Hepatocyte (in vitro differentiated cells): ENCODE measurements around the gene OTOP2. TPM values are rescaled to one million over a fixed set of nuclear protein-coding genes. Genes with fewer than 3 reads are reported as not detected.
A peak's percentile ranks its signal among the peaks of the same experiment; 100 is the strongest.

ENCODE experiments used
- DNase-seq: peaks from one replicate; pipeline ENCODE4 v3.0.0-alpha.2; 2016; ENCODE audit warnings: low spot score
- H2AFZ ChIP-seq: fragments of 200-600 bp; sonication (generic); 2 replicates; pipeline ENCODE4 v1.6.0; 2016; ENCODE audit warnings: antibody characterized with exemption, mild to moderate bottlenecking
- H3K27ac ChIP-seq: fragments of 200-600 bp; sonication (generic); 2 replicates; pipeline ENCODE4 v1.5.1; 2016; ENCODE audit warnings: mild to moderate bottlenecking
- H3K27me3 ChIP-seq: fragments of 200-600 bp; sonication (generic); 2 replicates; pipeline ENCODE4 v1.6.1; 2016
- H3K36me3 ChIP-seq: fragments of 200-600 bp; sonication (generic); replicated peaks from 2 replicates; pipeline ENCODE4 v1.5.1; 2016; ENCODE audit warnings: low read depth; ENCODE audit not compliant: insufficient read depth
- H3K4me1 ChIP-seq: fragments of 200-600 bp; sonication (generic); 2 replicates; pipeline ENCODE4 v1.5.1; 2016; ENCODE audit warnings: mild to moderate bottlenecking, moderate library complexity; ENCODE audit not compliant: insufficient read depth
- H3K4me2 ChIP-seq: fragments of 200-600 bp; sonication (generic); 2 replicates; pipeline ENCODE4 v1.6.0; 2016
- H3K4me3 ChIP-seq: fragments of 200-600 bp; sonication (generic); 2 replicates; pipeline ENCODE4 v1.5.1; 2016; ENCODE audit warnings: mild to moderate bottlenecking
- H3K79me2 ChIP-seq: fragments of 200-600 bp; sonication (generic); 2 replicates; pipeline ENCODE4 v1.6.0; 2017; ENCODE audit warnings: mild to moderate bottlenecking
- H3K9me2 ChIP-seq: fragments of 200-600 bp; sonication (generic); replicated peaks from 2 replicates; pipeline ENCODE4 v1.6.0; 2017; ENCODE audit warnings: mild to moderate bottlenecking; ENCODE audit not compliant: insufficient read depth
- H3K9me3 ChIP-seq: fragments of 200-600 bp; sonication (generic); 2 replicates; pipeline ENCODE4 v1.5.1; 2016; ENCODE audit warnings: low read depth, mild to moderate bottlenecking
- H4K20me1 ChIP-seq: fragments of 200-600 bp; sonication (generic); 2 replicates; pipeline ENCODE4 v1.6.0; 2016; ENCODE audit warnings: mild to moderate bottlenecking; ENCODE audit not compliant: insufficient read depth, poor library complexity, severe bottlenecking
- CTCF ChIP-seq: fragments of 200-600 bp; sonication (generic); IDR thresholded peaks from 2 replicates; pipeline ENCODE4 v1.5.1; 2016; ENCODE audit warnings: antibody characterized with exemption, mild to moderate bottlenecking; ENCODE audit not compliant: poor library complexity
- EZH2 ChIP-seq: fragments of 200-600 bp; sonication (generic); IDR thresholded peaks from 2 replicates; pipeline ENCODE4 v1.6.1; 2016; ENCODE audit warnings: antibody characterized with exemption, mild to moderate bottlenecking, borderline replicate concordance
- EZH2phosphoT487 ChIP-seq: fragments of 200-600 bp; sonication (generic); IDR thresholded peaks from one replicate; pipeline ENCODE4 v1.6.1; 2018; ENCODE audit warnings: antibody characterized with exemption, mild to moderate bottlenecking, low read depth, moderate library complexity; ENCODE audit not compliant: unreplicated experiment, severe bottlenecking
- WGBS: methylation state at CpG from one replicate; pipeline ENCODE4 v1.1.6; 2016; ENCODE audit warnings: low lambda C conversion rate; ENCODE audit errors: missing lambda C conversion rate; 5-methylcytosine and 5-hydroxymethylcytosine counted together
- polyA plus RNA-seq: library from polyadenylated mRNA; unstranded; fragments of >200 nt; fragmentation: Nextera tagmentation; extraction: Ambion mirVana; gene quantifications from 2 replicates; pipeline ENCODE4 v1.2.1, GENCODE V29; 2016
- total RNA-seq: library from RNA; depleted of rRNA; stranded (reverse); fragments of >200 nt; gene quantifications from 2 replicates; pipeline ENCODE4 v1.2.3, GENCODE V29; 2014

Gene OTOP2
- total and polyA plus RNA-seq, 2 experiments from 2014 or later = 0.19 to 1.1 TPM

- Histone ChIP-seq H2AFZ (peak within 1 kb of the TSS; percentile 74), H3K4me2 (peak within 1 kb of the TSS; percentile 100)
- peak; percentile 32 for DNase-seq
Observed at GRCh38 chr17:74922694-74923537, 1.2 kb upstream of the OTOP2 start, which contains the start of gene USH1G. Gene USH1G (minus strand): TSS chr17:74923255. CDS start chr17:74923073, 182 bp downstream.

GRCh38 chr17:74923538-74924249 is 379 bp upstream of the OTOP2 start:
- no peaks in the 10 kb centered on the region for H3K79me2 ChIP-seq

More at GRCh38 chr17:74922694-74923537, 1.2 kb upstream of the OTOP2 start, which contains the start of gene USH1G:
- TF ChIP-seq EZH2 (no peak), CTCF (no peak), EZH2phosphoT487 (no peak)
- Histone ChIP-seq H3K27ac (no peak within 1 kb of the TSS), H3K79me2 (no peaks in the 10 kb centered on the region), H3K36me3 (no peaks in the 10 kb centered on the region), H3K27me3 (peaks cover 53% of the 10 kb centered on the region), H4K20me1 (no peaks in the 10 kb centered on the region), H3K4me3 (peak within 1 kb of the TSS; percentile 52), H3K9me2 (no peaks in the 10 kb centered on the region), H3K9me3 (no peaks in the 10 kb centered on the region), H3K4me1 (peaks cover 20% of the 10 kb centered on the region)
- 14% methylated on average over 34 of the region's 57 CpGs for WGBS

GRCh38 chr17:74925242-74925641 is 1.2 kb downstream of the OTOP2 start:
- WGBS = 85% methylated on average over 3 of the region's 3 CpGs

More at GRCh38 chr17:74923538-74924249, 379 bp upstream of the OTOP2 start:
- 12% methylated on average over 22 of the region's 59 CpGs for WGBS
- Histone ChIP-seq H3K9me3 (no peaks in the 10 kb centered on the region), H2AFZ (peak overlapping the region; percentile 74), H3K9me2 (no peaks in the 10 kb centered on the region), H3K27me3 (peaks cover 56% of the 10 kb centered on the region), H3K4me2 (peak overlapping the region; percentile 100), H3K27ac (no peak overlapping the region), H3K36me3 (no peaks in the 10 kb centered on the region), H3K4me1 (peaks cover 20% of the 10 kb centered on the region), H3K4me3 (peak overlapping the region; percentile 52), H4K20me1 (no peaks in the 10 kb centered on the region)
- DNase-seq = peak; percentile 81
- no peak for TF ChIP-seq EZH2
- peak; percentile 30 for TF ChIP-seq EZH2phosphoT487
- TF ChIP-seq CTCF = peak; percentile 90

More at GRCh38 chr17:74925242-74925641, 1.2 kb downstream of the OTOP2 start:
- H3K4me3 ChIP-seq = no peak overlapping the region
- H2AFZ ChIP-seq = no peak overlapping the region
- peaks cover 60% of the 10 kb centered on the region for H3K27me3 ChIP-seq
- TF ChIP-seq EZH2phosphoT487 (no peak), EZH2 (no peak), CTCF (no peak)
- no peaks in the 10 kb centered on the region for H3K9me2 ChIP-seq
- no peaks in the 10 kb centered on the region for H3K79me2 ChIP-seq
- H3K27ac ChIP-seq = no peak overlapping the region
- no peaks in the 10 kb centered on the region for H3K9me3 ChIP-seq
- H3K4me1 ChIP-seq = peaks cover 20% of the 10 kb centered on the region
- H3K4me2 ChIP-seq = no peak overlapping the region
- peak; percentile 1 for DNase-seq
- H4K20me1 ChIP-seq = no peaks in the 10 kb centered on the region
- H3K36me3 ChIP-seq = no peaks in the 10 kb centered on the region
